B cell (primary cell): ENCODE results near the gene EIF5. TPM values are rescaled to one million over a fixed set of nuclear protein-coding genes. Genes with fewer than 3 reads are reported as not detected.

Source experiments
- ATAC-seq: fragments of 200-7000 bp; cut with Tn5 transposase; one replicate; pipeline ENCODE4 v1.10.0; 2021; ENCODE audit warnings: low read depth, mild to moderate bottlenecking, moderate number of reproducible peaks, moderate library complexity
- CTCF ChIA-PET: fragments of 350-600 bp; sonication (Branson Sonifier 250); formaldehyde crosslinking; loops from one replicate; lab custom pipeline; 2021; ENCODE audit warnings: antibody characterized with exemption, inconsistent platforms; lab: Charles Lee
- POLR2A ChIA-PET: fragments of 350-600 bp; sonication (Branson Sonifier 250); formaldehyde crosslinking; loops from one replicate; lab custom pipeline; 2021; ENCODE audit warnings: antibody characterized with exemption; lab: Charles Lee
- DNase-seq: peaks from one replicate; pipeline ENCODE4 v3.0.0; 2013
- H2AFZ ChIP-seq: 2 replicates; pipeline ENCODE4 v1.6.1; 2012; ENCODE audit warnings: mild to moderate bottlenecking, low read depth, low read length; ENCODE audit not compliant: insufficient read depth, poor library complexity, severe bottlenecking
- H3K27ac ChIP-seq, 2 donors: 1 replicate in 1 of 2; 2 replicates in 1 of 2; pipeline ENCODE4 v1.5.1; 2012 to 2013; ENCODE audit warnings: low read length in 2 of 2, mild to moderate bottlenecking in 2 of 2, moderate library complexity in 1 of 2
- H3K27me3 ChIP-seq, 4 experiments: fragments of 200-600 bp in 1 of 4; sonication (generic) in 1 of 4; replicated peaks in 1 of 4; 1 replicate in 2 of 4; 2 replicates in 2 of 4; pipeline versions ENCODE4 v1.6.1 to v1.7.0; 2013 to 2016; ENCODE audit warnings: low read length in 3 of 4, mild to moderate bottlenecking in 2 of 4, mixed read lengths in 1 of 4, moderate library complexity in 1 of 4; ENCODE audit not compliant: insufficient read depth in 4 of 4, control insufficient read depth in 3 of 4; ENCODE audit errors: control extremely low read depth in 1 of 4
- H3K36me3 ChIP-seq, 2 experiments: replicated peaks in 1 of 2; 1 replicate in 1 of 2; 2 replicates in 1 of 2; pipeline versions ENCODE4 v1.6.1 to v1.7.1; 2013; ENCODE audit warnings: low read length in 1 of 2; ENCODE audit not compliant: insufficient read depth in 2 of 2, control insufficient read depth in 1 of 2; ENCODE audit errors: control extremely low read depth in 1 of 2, extremely low read depth in 1 of 2
- H3K4me1 ChIP-seq, 2 donors: fragments of 200-600 bp in 1 of 2; sonication (generic) in 1 of 2; 1 replicate in 1 of 2; 2 replicates in 1 of 2; pipeline versions ENCODE4 v1.5.1 to v1.6.1; 2013 to 2017; ENCODE audit warnings: low read length in 2 of 2; ENCODE audit not compliant: control insufficient read depth in 2 of 2, insufficient read depth in 2 of 2
- H3K4me2 ChIP-seq: replicated peaks from 2 replicates; pipeline ENCODE3; 2012; ENCODE audit warnings: mild to moderate bottlenecking, low read depth, low read length; ENCODE audit not compliant: poor library complexity, severe bottlenecking
- H3K4me3 ChIP-seq, 5 experiments: fragments of 200-600 bp in 1 of 5; sonication (generic) in 1 of 5; 1 replicate in 3 of 5; 2 replicates in 2 of 5; pipeline versions ENCODE4 v1.5.1 to v1.7.0; 2011 to 2016; ENCODE audit warnings: low read length in 4 of 5, mild to moderate bottlenecking in 4 of 5, low read depth in 2 of 5, control low read depth in 1 of 5, moderate library complexity in 1 of 5; ENCODE audit not compliant: insufficient read depth in 1 of 5; ENCODE audit errors: control extremely low read depth in 1 of 5, extremely low read depth in 1 of 5
- H3K79me2 ChIP-seq: fragments of 200-600 bp; sonication (generic); one replicate; pipeline ENCODE4 v1.6.0; 2016; ENCODE audit warnings: low read length; ENCODE audit not compliant: control insufficient read depth, insufficient read depth
- H3K9ac ChIP-seq: fragments of 200-600 bp; sonication (generic); 2 replicates; pipeline ENCODE4 v1.6.1; 2017; ENCODE audit warnings: mild to moderate bottlenecking, low read length, moderate library complexity
- H3K9me3 ChIP-seq, 3 donors: one replicate each; pipeline versions ENCODE4 v1.6.1 to v1.7.1; 2013; ENCODE audit warnings: low read length in 2 of 3; ENCODE audit not compliant: control insufficient read depth in 2 of 3, insufficient read depth in 1 of 3; ENCODE audit errors: control extremely low read depth in 1 of 3
- H4K20me1 ChIP-seq: 2 replicates; pipeline ENCODE4 v1.6.0; 2012; ENCODE audit warnings: mild to moderate bottlenecking, low read length; ENCODE audit not compliant: insufficient read depth, control insufficient read depth, poor library complexity, severe bottlenecking
- H3K27ac Mint-ChIP-seq: one replicate; pipeline ENCODE4 v1.8.0; 2021; ENCODE audit warnings: mixed read lengths
- H3K27me3 Mint-ChIP-seq: one replicate; pipeline ENCODE4 v1.8.0; 2021; ENCODE audit warnings: mixed read lengths
- H3K4me1 Mint-ChIP-seq: one replicate; pipeline ENCODE4 v1.8.0; 2021; ENCODE audit warnings: mixed read lengths
- H3K4me3 Mint-ChIP-seq: one replicate; pipeline ENCODE4 v1.8.0; 2021; ENCODE audit warnings: mixed read lengths
- H3K9me3 Mint-ChIP-seq: one replicate; pipeline ENCODE4 v1.8.0; 2022; ENCODE audit warnings: mixed read lengths; ENCODE audit not compliant: insufficient read depth
- CTCF ChIP-seq: fragments of 200-600 bp; IDR thresholded peaks from one replicate; pipeline ENCODE4 v1.8.0; 2022; ENCODE audit warnings: antibody characterized with exemption, mild to moderate bottlenecking
- EZH2 ChIP-seq: IDR thresholded peaks from 2 replicates; pipeline ENCODE4 v1.6.1; 2012; ENCODE audit warnings: borderline replicate concordance, low read depth, mild to moderate bottlenecking, moderate library complexity, low read length; ENCODE audit not compliant: insufficient read depth, poor library complexity, severe bottlenecking
- WGBS: methylation state at CpG from one replicate; pipeline ENCODE4 v1.1.5; 2013; ENCODE audit warnings: missing lambda C conversion rate; ENCODE audit not compliant: insufficient coverage; 5-methylcytosine and 5-hydroxymethylcytosine counted together
- intact Hi-C: fragments of 100-400 bp; cut with micrococcal nuclease; formaldehyde crosslinking; loops from one replicate; pipeline ENCODE4 v1.10.0; 2022
- polyA plus RNA-seq: library from polyadenylated mRNA; depleted of rRNA; stranded (reverse); fragments of >200 nt; gene quantifications from 2 replicates; pipeline ENCODE4 v1.2.3, GENCODE V29; 2012
- total RNA-seq, 2 donors: library from RNA; stranded (reverse); fragments of 120-200 nt in 1 of 2; gene quantifications; 1 replicate in 1 of 2; 2 replicates in 1 of 2; pipeline versions ENCODE4 v1.2.3 to v1.2.4, GENCODE V29; 2013 to 2022

The EIF5 gene
- total and polyA plus RNA-seq, 2 donors (not counting 1 experiment from before 2014, with no cell fraction given): 206 to 314 TPM

GRCh38 chr14:103311171-103311997 lies 22.7 kb upstream of the EIF5 start:
- H3K4me2 ChIP-seq: no peak overlapping the region
- H3K9ac ChIP-seq: no peak overlapping the region
- H3K4me3 Mint-ChIP-seq: no peak overlapping the region
- H2AFZ ChIP-seq: no peak overlapping the region
- H3K9me3 ChIP-seq: no peaks in the 10 kb centered on the region
- ChIA-PET POLR2A (no interaction called here), CTCF (interaction anchor here (0.8 kb wide), 1 partner anchor 17 kb away, joined by 3 read pairs; no protein-coding TSS in a partner anchor)
- intact Hi-C loops: no loop called here
- H3K27me3 ChIP-seq: peaks cover 0 to 5% (median 0%) of the 10 kb centered on the region in 4 experiments
- TF ChIP-seq EZH2 (no peak), CTCF (no peak)
- no peak overlapping the region for H3K4me3 ChIP-seq
- no peaks in the 10 kb centered on the region for H3K36me3 ChIP-seq
- no peaks in the 10 kb centered on the region for H3K4me1 Mint-ChIP-seq
- 90% methylated on average over 20 of the region's 31 CpGs for WGBS
- no peak for DNase-seq
- no peak overlapping the region for H3K27ac Mint-ChIP-seq
- no peaks in the 10 kb centered on the region for H4K20me1 ChIP-seq
- no peak for ATAC-seq
- H3K4me1 ChIP-seq: no peaks in the 10 kb centered on the region
- H3K27ac ChIP-seq: no peak overlapping the region
- no peaks in the 10 kb centered on the region for H3K9me3 Mint-ChIP-seq
- H3K79me2 ChIP-seq: no peaks in the 10 kb centered on the region
- peaks cover 8% of the 10 kb centered on the region for H3K27me3 Mint-ChIP-seq

- intact Hi-C loops: no loop called here
- Histone ChIP-seq H3K9ac (no peak overlapping the region), H3K9me3 (no peaks in the 10 kb centered on the region), H3K4me2 (no peak overlapping the region), H3K4me3 (no peak overlapping the region), H2AFZ (no peak overlapping the region), H3K27me3 (peaks cover 0 to 5% (median 0%) of the 10 kb centered on the region in 4 experiments), H3K79me2 (no peaks in the 10 kb centered on the region), H4K20me1 (no peaks in the 10 kb centered on the region), H3K36me3 (no peaks in the 10 kb centered on the region), H3K4me1 (no peaks in the 10 kb centered on the region), H3K27ac (no peak overlapping the region)
- ATAC-seq (no peak), DNase-seq (no peak)
- Mint-ChIP-seq H3K4me1 (no peaks in the 10 kb centered on the region), H3K4me3 (no peak overlapping the region), H3K27me3 (peaks cover 13% of the 10 kb centered on the region), H3K9me3 (no peaks in the 10 kb centered on the region), H3K27ac (no peak overlapping the region)
- CTCF ChIA-PET: no interaction called here
- 96% methylated on average over 5 of the region's 14 CpGs for WGBS
- TF ChIP-seq EZH2: no peak
- TF ChIP-seq CTCF: no peak
- POLR2A ChIA-PET: no interaction called here
These were observed 21.9 kb upstream of the EIF5 start for GRCh38 chr14:103312006-103312635.
